ENCODE data around the gene RGP1. TPM values are rescaled to one million over a fixed set of nuclear protein-coding genes. Genes with fewer than 3 reads are reported as not detected.
A peak's percentile ranks its signal among the peaks of the same experiment; 100 is the strongest.

The RGP1 gene
- polyA plus RNA-seq, 3 donors: 2.3 to 9.0 (median 3.3) TPM

DNA sequence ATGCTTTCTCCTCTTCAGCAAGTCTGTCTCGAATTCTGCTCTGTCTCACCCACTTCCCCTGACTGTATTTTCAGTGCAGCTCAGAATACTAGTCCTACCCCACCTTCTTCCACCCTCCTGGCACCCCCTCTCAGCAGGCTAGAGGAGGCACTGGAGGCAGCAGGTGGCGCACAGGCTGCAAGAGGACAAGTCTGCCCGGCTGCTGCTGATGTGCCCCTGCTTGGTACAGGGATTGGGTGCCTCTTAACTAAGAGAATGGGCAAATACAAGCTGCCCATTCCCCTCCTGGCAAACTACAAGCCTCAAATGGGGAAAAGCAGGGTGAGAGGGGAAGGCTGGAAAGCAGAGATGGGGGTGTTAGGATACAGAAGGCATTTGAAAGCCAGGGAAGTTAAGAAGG, 22.2 kb upstream of the RGP1 start:
- Mint-ChIP-seq H3K27ac (peak overlapping the region in 4 of 7 donors; percentile 51 to 88 (median 76)), H3K36me3 (peaks cover 18 to 51% of the 10 kb centered on the region in 2 donors), H3K9me3 (no peaks in the 10 kb centered on the region), H3K4me1 (no peaks in the 10 kb centered on the region), H3K27me3 (ENCODE audit: low read depth in 3 of 3) (peaks cover 0 to 3% (median 0%) of the 10 kb centered on the region in 3 donors), H3K4me3 (peak overlapping the region in 1 of 2 donors; percentile 42)
- peak overlapping the region in 1 of 2 donors; percentile 84 for H3K27ac ChIP-seq (ENCODE audit: low read depth in 1 of 2, low read length in 2 of 2)
- H3K4me1 ChIP-seq (ENCODE audit: control insufficient read depth in 1 of 2, insufficient read depth in 2 of 2, low read length in 2 of 2): peaks cover 47 to 51% of the 10 kb centered on the region in 2 donors
- H3K4me3 ChIP-seq (replicated peaks in 1 of 3; ENCODE audit: low read depth in 2 of 3, low read length in 3 of 3): no peak overlapping the region
- whole genome bisulfite sequencing (ENCODE audit: insufficient coverage): 0% methylated on average over 1 of the region's 3 CpGs
- TF ChIP-seq, protein P1, sequence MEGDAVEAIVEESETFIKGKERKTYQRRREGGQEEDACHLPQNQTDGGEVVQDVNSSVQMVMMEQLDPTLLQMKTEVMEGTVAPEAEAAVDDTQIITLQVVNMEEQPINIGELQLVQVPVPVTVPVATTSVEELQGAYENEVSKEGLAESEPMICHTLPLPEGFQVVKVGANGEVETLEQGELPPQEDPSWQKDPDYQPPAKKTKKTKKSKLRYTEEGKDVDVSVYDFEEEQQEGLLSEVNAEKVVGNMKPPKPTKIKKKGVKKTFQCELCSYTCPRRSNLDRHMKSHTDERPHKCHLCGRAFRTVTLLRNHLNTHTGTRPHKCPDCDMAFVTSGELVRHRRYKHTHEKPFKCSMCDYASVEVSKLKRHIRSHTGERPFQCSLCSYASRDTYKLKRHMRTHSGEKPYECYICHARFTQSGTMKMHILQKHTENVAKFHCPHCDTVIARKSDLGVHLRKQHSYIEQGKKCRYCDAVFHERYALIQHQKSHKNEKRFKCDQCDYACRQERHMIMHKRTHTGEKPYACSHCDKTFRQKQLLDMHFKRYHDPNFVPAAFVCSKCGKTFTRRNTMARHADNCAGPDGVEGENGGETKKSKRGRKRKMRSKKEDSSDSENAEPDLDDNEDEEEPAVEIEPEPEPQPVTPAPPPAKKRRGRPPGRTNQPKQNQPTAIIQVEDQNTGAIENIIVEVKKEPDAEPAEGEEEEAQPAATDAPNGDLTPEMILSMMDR (IDR thresholded peaks at IDR 0.05): no peak
- no peak for DNase-seq
- peaks cover 86% of the 10 kb centered on the region for H4K20me1 ChIP-seq (ENCODE audit: insufficient read depth, low read length)
- H2AFZ ChIP-seq (ENCODE audit: insufficient read depth, low read depth, low read length, poor library complexity, severe bottlenecking): no peak overlapping the region
- peaks cover 44 to 66% of the 10 kb centered on the region in 2 donors for H3K36me3 ChIP-seq (replicated peaks in 1 of 2; ENCODE audit: control insufficient read depth in 1 of 2, insufficient read depth in 2 of 2, low read length in 2 of 2)
- intact Hi-C loops (cut with micrococcal nuclease): loop anchor here in 1 of 2 donors (5.0 to 10.0 kb wide), 2 partner anchors 80 to 122 kb away; partner anchors contain the start of gene TESK1
- peak overlapping the region; percentile 87 for H3K4me2 ChIP-seq (replicated peaks; ENCODE audit: extremely low read depth, low read length, poor library complexity, severe bottlenecking)
- no peak overlapping the region for H3K9ac ChIP-seq (ENCODE audit: insufficient read depth, low read length, poor library complexity, severe bottlenecking)
- peaks cover 80% of the 10 kb centered on the region for H3K79me2 ChIP-seq (ENCODE audit: insufficient read depth, low read length)
- H3K27me3 ChIP-seq (ENCODE audit: control insufficient read depth in 2 of 2, insufficient read depth in 2 of 2, low read length in 2 of 2): no peaks in the 10 kb centered on the region
- no peaks in the 10 kb centered on the region for H3K9me3 ChIP-seq (replicated peaks in 1 of 2; ENCODE audit: control insufficient read depth in 1 of 2, insufficient read depth in 1 of 2, low read length in 2 of 2)

DNA sequence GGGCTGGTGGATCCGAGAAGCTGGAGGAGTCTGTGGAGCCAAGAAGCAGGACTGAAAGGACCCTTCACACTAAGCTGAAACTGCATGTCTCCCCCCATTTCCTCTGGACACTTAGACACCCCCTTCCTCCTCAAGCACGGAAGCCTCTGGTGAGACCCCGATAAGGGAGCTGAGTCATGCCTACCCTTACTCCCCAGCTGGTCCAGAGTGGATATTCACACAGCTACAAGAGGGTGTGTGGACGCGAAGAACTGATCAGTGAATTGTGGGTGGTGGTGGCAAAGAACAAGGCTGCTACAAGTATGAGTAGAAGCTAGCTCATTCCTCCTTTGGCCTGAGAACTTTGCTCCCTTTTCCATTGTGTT, 21.4 kb upstream of the RGP1 start:
- Histone ChIP-seq H3K27ac (ENCODE audit: low read depth in 1 of 2, low read length in 2 of 2) (peak overlapping the region in 1 of 2 donors; percentile 84), H3K4me2 (replicated peaks; ENCODE audit: extremely low read depth, low read length, poor library complexity, severe bottlenecking) (peak overlapping the region; percentile 87), H3K9me3 (replicated peaks in 1 of 2; ENCODE audit: control insufficient read depth in 1 of 2, insufficient read depth in 1 of 2, low read length in 2 of 2) (no peaks in the 10 kb centered on the region), H2AFZ (ENCODE audit: insufficient read depth, low read depth, low read length, poor library complexity, severe bottlenecking) (no peak overlapping the region), H3K9ac (ENCODE audit: insufficient read depth, low read length, poor library complexity, severe bottlenecking) (peak overlapping the region; percentile 30), H3K36me3 (replicated peaks in 1 of 2; ENCODE audit: control insufficient read depth in 1 of 2, insufficient read depth in 2 of 2, low read length in 2 of 2) (peaks cover 37 to 58% of the 10 kb centered on the region in 2 donors), H3K4me3 (replicated peaks in 1 of 3; ENCODE audit: low read depth in 2 of 3, low read length in 3 of 3) (peak overlapping the region in 2 of 3 experiments; percentile 30 to 95), H4K20me1 (ENCODE audit: insufficient read depth, low read length) (peaks cover 78% of the 10 kb centered on the region), H3K79me2 (ENCODE audit: insufficient read depth, low read length) (peaks cover 80% of the 10 kb centered on the region), H3K27me3 (ENCODE audit: control insufficient read depth in 2 of 2, insufficient read depth in 2 of 2, low read length in 2 of 2) (no peaks in the 10 kb centered on the region), H3K4me1 (ENCODE audit: control insufficient read depth in 1 of 2, insufficient read depth in 2 of 2, low read length in 2 of 2) (peaks cover 47 to 53% of the 10 kb centered on the region in 2 donors)
- peaks cover 18 to 44% of the 10 kb centered on the region in 2 donors for H3K36me3 Mint-ChIP-seq
- peak overlapping the region in 1 of 7 donors; percentile 88 for H3K27ac Mint-ChIP-seq
- no CpG with 5 or more reads among the region's 5 CpGs for WGBS (ENCODE audit: insufficient coverage)
- no peaks in the 10 kb centered on the region for H3K9me3 Mint-ChIP-seq
- intact Hi-C loops (cut with micrococcal nuclease): loop anchor here in 1 of 2 donors (5.0 to 10.0 kb wide), 2 partner anchors 80 to 123 kb away; partner anchors contain the start of gene TESK1
- no peak for DNase-seq
- H3K4me1 Mint-ChIP-seq: peaks cover under 1% of the 10 kb centered on the region
- peaks cover 0 to 3% (median 0%) of the 10 kb centered on the region in 3 donors for H3K27me3 Mint-ChIP-seq (ENCODE audit: low read depth in 3 of 3)
- H3K4me3 Mint-ChIP-seq: no peak overlapping the region
- TF ChIP-seq, protein P1 (IDR thresholded peaks at IDR 0.05): no peak

Measured in CD14-positive monocyte (primary cell).